Naive thymus-derived CD4-positive, alpha-beta T cell (primary cell): ENCODE data around the gene DISP3. TPM values are rescaled to one million over a fixed set of nuclear protein-coding genes. Genes with fewer than 3 reads are reported as not detected.

Experiments
- ATAC-seq: fragments of 150-1000 bp; cut with Tn5 transposase; 2 replicates; pipeline ENCODE4 v1.10.0; 2021; ENCODE audit warnings: mild to moderate bottlenecking, moderate library complexity
- CTCF ChIA-PET: fragments of 350-600 bp; sonication (Branson Sonifier 250); formaldehyde crosslinking; loops from one replicate; lab custom pipeline; 2021; ENCODE audit warnings: antibody characterized with exemption; lab: Charles Lee
- POLR2A ChIA-PET: fragments of 350-600 bp; sonication (Branson Sonifier 250); formaldehyde crosslinking; loops from one replicate; lab custom pipeline; 2021; ENCODE audit warnings: antibody characterized with exemption, inconsistent platforms; lab: Charles Lee
- DNase-seq, 9 donors: peaks; one replicate each; pipeline versions ENCODE4 v3.0.0 to v3.0.0-alpha.2; 2020 to 2022; ENCODE audit warnings: mixed read lengths in 1 of 9
- H3K27ac ChIP-seq: one replicate; pipeline ENCODE4 v1.7.0; 2013; ENCODE audit warnings: mild to moderate bottlenecking, low read depth, low read length, moderate library complexity
- H3K27me3 ChIP-seq, 2 donors: one replicate each; pipeline ENCODE4 v1.7.0; 2013; ENCODE audit warnings: low read length in 2 of 2, mild to moderate bottlenecking in 2 of 2, moderate library complexity in 2 of 2; ENCODE audit not compliant: control insufficient read depth in 2 of 2, insufficient read depth in 2 of 2
- H3K36me3 ChIP-seq, 3 experiments: 1 replicate in 2 of 3; 2 replicates in 1 of 3; pipeline ENCODE4 v1.7.0; 2013; ENCODE audit warnings: low read length in 3 of 3, mild to moderate bottlenecking in 3 of 3, moderate library complexity in 1 of 3; ENCODE audit not compliant: insufficient read depth in 3 of 3, control insufficient read depth in 2 of 3
- H3K4me1 ChIP-seq, 2 donors: one replicate each; pipeline ENCODE4 v1.7.0; 2013; ENCODE audit warnings: low read length in 2 of 2, mild to moderate bottlenecking in 2 of 2, moderate library complexity in 1 of 2; ENCODE audit not compliant: control insufficient read depth in 2 of 2, insufficient read depth in 2 of 2
- H3K4me3 ChIP-seq: 2 replicates; pipeline ENCODE4 v1.7.0; 2013; ENCODE audit warnings: mild to moderate bottlenecking, low read length
- H3K9me3 ChIP-seq, 3 experiments: 1 replicate in 2 of 3; 2 replicates in 1 of 3; pipeline ENCODE4 v1.7.0; 2013; ENCODE audit warnings: low read length in 3 of 3; ENCODE audit not compliant: control insufficient read depth in 2 of 3
- H3K27ac Mint-ChIP-seq, 9 donors: one replicate each; pipeline ENCODE4 v1.8.0; 2020 to 2022; ENCODE audit warnings: mixed read lengths in 9 of 9, mild to moderate bottlenecking in 8 of 9, moderate library complexity in 5 of 9, inconsistent platforms in 2 of 9
- H3K27me3 Mint-ChIP-seq, 5 donors: one replicate each; pipeline ENCODE4 v1.8.0; 2021 to 2022; ENCODE audit warnings: mixed read lengths in 5 of 5, mild to moderate bottlenecking in 1 of 5
- H3K36me3 Mint-ChIP-seq, 5 donors: one replicate each; pipeline ENCODE4 v1.8.0; 2020 to 2022; ENCODE audit warnings: mixed read lengths in 5 of 5, mild to moderate bottlenecking in 3 of 5, inconsistent platforms in 1 of 5
- H3K4me1 Mint-ChIP-seq, 7 donors: one replicate each; pipeline ENCODE4 v1.8.0; 2020 to 2022; ENCODE audit warnings: mixed read lengths in 7 of 7, mild to moderate bottlenecking in 3 of 7, inconsistent platforms in 1 of 7
- H3K4me3 Mint-ChIP-seq, 10 donors: one replicate each; pipeline ENCODE4 v1.8.0; 2020 to 2022; ENCODE audit warnings: mild to moderate bottlenecking in 10 of 10, mixed read lengths in 10 of 10, moderate library complexity in 6 of 10, inconsistent platforms in 2 of 10
- H3K9me3 Mint-ChIP-seq, 11 donors: one replicate each; pipeline ENCODE4 v1.8.0; 2020 to 2022; ENCODE audit warnings: mixed read lengths in 11 of 11, mild to moderate bottlenecking in 4 of 11, inconsistent platforms in 1 of 11, moderate library complexity in 1 of 11
- intact Hi-C, 2 donors: fragments of 100-400 bp; cut with micrococcal nuclease; formaldehyde crosslinking; loops; one replicate each; pipeline ENCODE4 v1.15.1; 2023
- polyA plus RNA-seq, 2 donors: library from polyadenylated mRNA; unstranded; fragments of 300-500 nt; fragmentation: Illumina TruSeq; gene quantifications; one replicate each; pipeline ENCODE4 v1.2.3, GENCODE V29; 2021
- total RNA-seq, 6 experiments: library from RNA in 5 of 6; stranded (reverse) in 5 of 6; gene quantifications; 1 replicate in 5 of 6; 2 replicates in 1 of 6; pipeline ENCODE4 v1.2.3 and lab custom pipeline; 2021 to 2026

Gene DISP3
- total and polyA plus RNA-seq, 7 experiments from 2014 or later: 0.14 to 0.95 (median 0.46) TPM

DNA sequence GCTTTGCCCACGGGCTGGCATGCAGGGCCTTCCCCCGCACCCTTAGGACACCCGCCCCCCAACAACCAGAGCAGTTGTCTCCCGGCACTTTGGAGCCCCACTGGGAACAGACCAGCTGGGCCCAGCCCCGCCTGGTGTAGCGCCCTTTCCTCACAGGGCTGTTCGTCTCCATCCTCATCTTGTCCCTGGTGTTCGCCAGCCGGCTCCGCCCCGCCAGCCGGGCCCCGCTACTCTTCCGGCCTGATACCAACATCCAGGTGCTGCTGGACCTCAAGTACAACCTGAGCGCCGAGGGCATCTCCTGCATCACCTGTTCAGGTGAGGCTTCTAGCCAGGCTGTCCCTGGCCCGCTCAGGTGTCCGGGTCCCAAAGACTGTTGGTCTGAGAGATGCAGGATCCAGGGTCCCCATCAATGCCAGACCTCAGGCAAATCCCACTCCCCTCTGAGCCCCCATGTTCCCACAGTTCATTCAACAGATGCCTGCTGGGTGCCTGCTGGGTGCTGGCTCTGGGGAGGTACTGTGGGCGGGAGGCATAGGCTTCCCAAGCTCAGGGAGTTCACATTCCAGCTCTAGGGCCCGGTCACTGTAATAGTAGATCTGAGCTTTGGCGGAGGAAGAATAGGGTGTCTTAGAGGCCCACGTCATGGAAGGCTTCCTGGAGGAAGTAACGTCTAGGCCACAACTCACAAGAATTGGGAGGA is 41.7 kb downstream of the DISP3 start:
- Mint-ChIP-seq H3K9me3 (no peaks in the 10 kb centered on the region), H3K27ac (no peak overlapping the region), H3K4me1 (peaks cover 0 to 5% (median 0%) of the 10 kb centered on the region in 7 donors), H3K36me3 (no peaks in the 10 kb centered on the region), H3K4me3 (no peak overlapping the region), H3K27me3 (no peaks in the 10 kb centered on the region)
- POLR2A ChIA-PET: no interaction called here
- Histone ChIP-seq H3K9me3 (no peaks in the 10 kb centered on the region), H3K27me3 (no peaks in the 10 kb centered on the region), H3K4me3 (no peak overlapping the region), H3K36me3 (no peaks in the 10 kb centered on the region), H3K4me1 (no peaks in the 10 kb centered on the region), H3K27ac (no peak overlapping the region)
- intact Hi-C loops: no loop called here
- CTCF ChIA-PET: no interaction called here
- DNase-seq: no peak
- ATAC-seq: no peak

DNA sequence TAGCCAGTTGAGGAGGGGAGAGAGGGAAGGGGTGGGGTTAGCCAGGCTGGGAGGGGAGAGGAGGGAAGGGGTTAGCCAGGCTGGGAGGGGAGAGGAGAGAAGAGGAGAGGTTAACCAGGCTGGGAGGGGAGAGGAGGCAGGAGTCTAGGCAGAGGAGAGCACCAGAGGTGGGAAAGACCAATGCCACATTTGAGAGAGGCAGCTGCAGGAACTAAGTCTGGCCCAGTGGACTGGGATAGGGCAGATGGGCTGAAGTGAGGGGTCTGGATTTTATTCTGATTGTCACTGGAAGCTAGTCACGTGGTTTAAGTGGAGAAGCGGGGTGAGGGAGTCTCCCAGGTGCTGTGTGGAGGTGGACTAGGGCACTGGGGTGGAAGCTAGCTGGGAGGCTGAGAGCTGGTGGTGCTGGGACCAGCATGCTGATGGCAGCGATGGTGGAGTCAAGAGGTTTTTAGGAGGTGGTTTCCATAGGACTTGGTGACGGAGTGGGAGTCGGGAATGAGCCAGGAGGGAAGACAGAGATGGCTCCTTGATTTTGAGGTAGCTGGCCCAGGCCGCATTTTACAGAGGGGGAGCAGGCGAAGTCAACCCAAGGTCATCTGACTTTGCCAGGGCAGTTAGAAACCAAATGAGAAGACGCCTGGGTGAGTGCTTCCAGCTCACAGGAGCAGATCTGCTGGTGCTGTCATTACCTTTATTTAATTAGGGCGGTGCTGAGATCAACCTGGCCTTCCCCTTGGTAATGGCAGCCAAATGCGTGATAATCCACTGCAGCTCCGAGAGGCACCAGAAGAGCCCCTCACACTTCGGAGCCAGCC is 42.8 kb downstream of the DISP3 start:
- CTCF ChIA-PET: interaction anchor here (0.6 kb wide), 1 partner anchor 1021 kb away, joined by 3 read pairs; no protein-coding TSS in a partner anchor
- no peak for DNase-seq

DNA sequence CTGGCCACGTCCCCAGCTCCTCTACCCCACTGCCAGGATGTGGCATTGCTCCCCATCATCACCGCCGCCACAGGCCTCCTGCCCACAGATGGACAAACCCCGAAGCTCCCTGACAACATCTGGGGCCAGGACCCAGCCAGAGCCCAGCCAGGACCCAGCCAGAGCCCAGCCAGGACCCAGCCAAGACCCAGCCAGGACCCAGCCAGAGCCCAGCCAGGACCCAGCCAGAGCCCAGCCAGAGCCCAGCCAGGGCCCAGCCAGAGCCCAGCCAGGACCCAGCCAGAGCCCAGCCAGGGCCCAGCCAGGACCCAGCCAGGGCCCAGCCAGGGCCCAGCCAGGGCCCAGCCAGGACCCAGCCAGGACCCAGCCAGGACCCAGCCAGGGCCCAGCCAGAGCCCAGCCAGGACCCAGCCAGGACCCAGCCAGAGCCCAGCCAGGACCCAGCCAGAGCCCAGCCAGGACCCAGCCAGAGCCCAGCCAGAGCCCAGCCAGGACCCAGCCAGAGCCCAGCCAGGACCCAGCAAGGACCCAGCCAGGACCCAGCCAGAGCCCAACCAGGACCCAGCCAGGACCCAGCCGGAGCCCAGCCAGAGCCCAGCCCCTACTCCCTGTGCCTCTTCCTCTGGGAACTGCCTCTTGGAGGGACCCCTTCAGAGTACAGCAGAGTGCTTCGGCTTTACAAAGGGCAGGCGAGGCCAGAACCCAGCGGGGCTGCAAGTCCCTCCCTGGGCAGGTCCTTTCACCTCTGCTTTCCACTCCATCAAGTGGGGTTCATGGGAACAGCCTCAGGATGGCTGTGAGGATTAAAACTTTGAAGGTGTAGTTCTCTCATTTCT is 43.7 kb downstream of the DISP3 start:
- Mint-ChIP-seq H3K36me3 (peaks cover 0 to under 1% (median 0%) of the 10 kb centered on the region in 5 donors), H3K9me3 (no peaks in the 10 kb centered on the region), H3K27me3 (no peaks in the 10 kb centered on the region), H3K4me3 (no peak overlapping the region), H3K27ac (no peak overlapping the region), H3K4me1 (peaks cover 0 to 5% (median 0%) of the 10 kb centered on the region in 7 donors)
- intact Hi-C loops: no loop called here
- CTCF ChIA-PET: interaction anchor here (0.6 kb wide), 1 partner anchor 1022 kb away, joined by 3 read pairs; no protein-coding TSS in a partner anchor
- DNase-seq (no peak), ATAC-seq (no peak)
- H3K36me3 ChIP-seq: no peaks in the 10 kb centered on the region
- H3K27me3 ChIP-seq: no peaks in the 10 kb centered on the region
- no peaks in the 10 kb centered on the region for H3K9me3 ChIP-seq
- POLR2A ChIA-PET: no interaction called here
- H3K27ac ChIP-seq: no peak overlapping the region
- no peak overlapping the region for H3K4me3 ChIP-seq
- no peaks in the 10 kb centered on the region for H3K4me1 ChIP-seq

More for the DNA sequence above, 42.8 kb downstream of the DISP3 start:
- peak overlapping the region in 2 of 9 donors; percentile 63 to 76 for H3K27ac Mint-ChIP-seq
- no peak overlapping the region for H3K4me3 Mint-ChIP-seq
- H3K36me3 Mint-ChIP-seq: no peaks in the 10 kb centered on the region
- Histone ChIP-seq H3K4me1 (no peaks in the 10 kb centered on the region), H3K36me3 (no peaks in the 10 kb centered on the region), H3K4me3 (no peak overlapping the region), H3K27me3 (no peaks in the 10 kb centered on the region), H3K9me3 (no peaks in the 10 kb centered on the region), H3K27ac (no peak overlapping the region)
- no peaks in the 10 kb centered on the region for H3K27me3 Mint-ChIP-seq
- H3K9me3 Mint-ChIP-seq: no peaks in the 10 kb centered on the region
- POLR2A ChIA-PET: no interaction called here
- peaks cover 0 to 5% (median 0%) of the 10 kb centered on the region in 7 donors for H3K4me1 Mint-ChIP-seq
- intact Hi-C loops: no loop called here
- no peak for ATAC-seq

DNA sequence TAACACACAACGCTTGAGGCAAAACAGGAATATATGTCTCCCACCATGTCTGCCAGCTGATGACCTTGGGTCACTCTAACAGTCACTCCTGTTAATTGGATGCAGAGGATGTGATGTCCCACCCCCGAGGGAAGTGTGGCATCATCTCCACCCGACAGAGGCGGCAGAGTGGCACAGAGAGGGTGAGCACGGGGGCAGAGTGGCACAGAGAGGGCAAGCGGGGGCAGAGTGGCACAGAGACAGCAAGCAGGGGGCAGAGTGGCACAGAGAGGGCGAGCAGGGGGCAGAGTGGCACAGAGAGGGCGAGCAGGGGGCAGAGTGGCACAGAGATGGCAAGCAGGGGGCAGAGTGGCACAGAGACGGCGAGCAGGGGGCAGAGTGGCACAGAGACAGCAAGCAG is 44.3 kb downstream of the DISP3 start:
- H3K4me1 ChIP-seq: no peaks in the 10 kb centered on the region
- H3K27me3 ChIP-seq: no peaks in the 10 kb centered on the region
- H3K27ac ChIP-seq: no peak overlapping the region
- Mint-ChIP-seq H3K27ac (no peak overlapping the region), H3K4me1 (peaks cover 0 to 5% (median 0%) of the 10 kb centered on the region in 7 donors), H3K36me3 (peaks cover 0 to 3% (median 0%) of the 10 kb centered on the region in 5 donors), H3K9me3 (no peaks in the 10 kb centered on the region), H3K27me3 (no peaks in the 10 kb centered on the region), H3K4me3 (no peak overlapping the region)
- no peaks in the 10 kb centered on the region for H3K36me3 ChIP-seq
- no peak for ATAC-seq
- DNase-seq: no peak
- ChIA-PET POLR2A (no interaction called here), CTCF (no interaction called here)
- no peak overlapping the region for H3K4me3 ChIP-seq
- no peaks in the 10 kb centered on the region for H3K9me3 ChIP-seq
- intact Hi-C loops: no loop called here

DNA sequence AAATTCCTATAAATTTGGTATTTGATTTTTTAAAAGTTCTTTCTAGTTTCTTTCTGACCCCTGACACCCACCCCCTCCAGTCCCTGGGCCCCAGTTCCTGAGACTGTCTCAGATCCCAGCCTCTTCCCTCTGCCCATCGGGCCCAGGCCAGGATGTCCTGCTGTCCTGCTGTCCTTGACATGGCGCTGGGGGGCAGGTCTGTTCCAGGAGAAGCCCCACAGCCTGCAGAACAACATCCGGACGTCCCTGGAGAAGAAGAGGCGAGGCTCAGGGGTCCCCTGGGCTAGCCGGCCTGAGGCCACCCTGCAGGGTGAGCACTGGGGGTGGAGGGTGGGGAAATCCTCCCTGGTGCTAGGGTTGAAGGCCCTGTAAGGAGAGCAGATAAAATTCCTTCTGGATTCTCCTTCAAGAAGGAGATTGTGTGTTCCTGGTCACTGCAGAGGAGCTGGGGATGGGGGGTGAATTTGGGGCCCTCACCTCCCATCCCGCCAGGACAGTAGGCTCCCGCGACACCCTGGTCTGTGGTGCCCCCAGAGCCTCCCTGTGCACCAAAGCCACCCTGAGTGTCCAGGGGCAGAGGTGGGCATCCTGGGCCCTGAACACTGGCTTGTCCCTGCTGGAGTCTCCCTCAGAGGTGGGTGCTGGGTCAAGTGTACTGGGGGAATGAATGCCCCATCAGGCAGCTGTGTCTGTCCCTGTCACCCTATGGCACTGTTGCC is 45.0 kb downstream of the DISP3 start:
- H3K4me3 ChIP-seq: no peak overlapping the region
- POLR2A ChIA-PET: no interaction called here
- no peak for ATAC-seq
- no peaks in the 10 kb centered on the region for H3K4me1 ChIP-seq
- Mint-ChIP-seq H3K4me1 (peaks cover 0 to 5% (median 0%) of the 10 kb centered on the region in 7 donors), H3K27ac (no peak overlapping the region), H3K36me3 (peaks cover 0 to 3% (median 0%) of the 10 kb centered on the region in 5 donors), H3K27me3 (no peaks in the 10 kb centered on the region), H3K4me3 (no peak overlapping the region), H3K9me3 (no peaks in the 10 kb centered on the region)
- CTCF ChIA-PET: no interaction called here
- no peaks in the 10 kb centered on the region for H3K36me3 ChIP-seq
- no peak overlapping the region for H3K27ac ChIP-seq
- no peaks in the 10 kb centered on the region for H3K27me3 ChIP-seq
- intact Hi-C loops: no loop called here
- no peak for DNase-seq
- no peaks in the 10 kb centered on the region for H3K9me3 ChIP-seq
